ENCODE measurements around the gene KLHL29. TPM values are rescaled to one million over a fixed set of nuclear protein-coding genes. Genes with fewer than 3 reads are reported as not detected.

KLHL29 gene
- total RNA-seq, 2 experiments from 2014 or later = 0.23 to 0.66 TPM

DNA sequence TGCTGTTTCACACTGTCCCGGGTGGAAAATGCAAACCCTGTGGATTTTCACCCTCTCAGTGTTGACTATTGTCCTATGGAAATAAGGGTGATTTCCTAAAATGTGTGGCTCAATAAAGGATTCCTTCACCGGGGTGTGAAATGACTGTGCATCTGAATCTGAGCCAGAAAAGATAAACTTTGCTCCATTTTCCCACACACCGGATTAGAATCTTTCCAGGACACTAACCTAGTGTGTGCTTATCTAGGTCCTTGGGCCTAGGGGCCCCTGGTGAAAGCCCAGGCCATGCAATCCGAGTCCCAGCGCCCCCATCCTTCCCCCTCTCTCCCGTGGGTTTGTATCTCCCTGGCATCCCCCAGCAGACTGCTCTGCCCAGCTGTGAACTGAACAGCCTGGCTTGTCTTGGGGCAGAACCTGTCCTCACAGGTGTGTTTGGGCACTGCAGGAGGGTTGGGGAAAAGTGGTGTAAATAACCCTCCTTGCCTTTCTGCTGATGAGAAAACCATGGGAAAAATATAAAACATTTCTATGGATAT is 17.3 kb downstream of the KLHL29 start:
- Histone ChIP-seq H3K79me2 (ENCODE audit: insufficient read depth, low read depth, low read length) (no peaks in the 10 kb centered on the region), H2AFZ (ENCODE audit: low read length) (no peak overlapping the region), H3K4me1 (ENCODE audit: insufficient read depth, low read length, poor library complexity, severe bottlenecking) (peaks cover 17% of the 10 kb centered on the region), H3K4me2 (ENCODE audit: low read length) (no peak overlapping the region), H3K36me3 (ENCODE audit: insufficient read depth, low read length) (no peaks in the 10 kb centered on the region), H3K27ac (ENCODE audit: low read depth, low read length, poor library complexity, severe bottlenecking) (no peak overlapping the region), H3K9me2 (ENCODE audit: insufficient read depth, low read length) (no peaks in the 10 kb centered on the region), H3K4me3 (ENCODE audit: low read depth, low read length, poor library complexity, severe bottlenecking) (no peak overlapping the region), H4K20me1 (ENCODE audit: insufficient read depth, low read length) (no peaks in the 10 kb centered on the region), H3K9me3 (ENCODE audit: low read length) (no peaks in the 10 kb centered on the region)
- BruUV-seq (replicated peaks) = no TSS peak
- intact Hi-C loops (cut with micrococcal nuclease; ENCODE audit: unreplicated experiment) = no loop called here
- CTCF ChIA-PET (ENCODE audit: unreplicated experiment) = no interaction called here
- DNase-seq (ENCODE audit: low spot score) = no peak
- POLR2A ChIA-PET = no interaction called here
- TF ChIP-seq EZH2phosphoT487 (IDR thresholded peaks at IDR 0.05; ENCODE audit: borderline replicate concordance, low read depth, low read length) = no peak
- TF ChIP-seq, protein P1, sequence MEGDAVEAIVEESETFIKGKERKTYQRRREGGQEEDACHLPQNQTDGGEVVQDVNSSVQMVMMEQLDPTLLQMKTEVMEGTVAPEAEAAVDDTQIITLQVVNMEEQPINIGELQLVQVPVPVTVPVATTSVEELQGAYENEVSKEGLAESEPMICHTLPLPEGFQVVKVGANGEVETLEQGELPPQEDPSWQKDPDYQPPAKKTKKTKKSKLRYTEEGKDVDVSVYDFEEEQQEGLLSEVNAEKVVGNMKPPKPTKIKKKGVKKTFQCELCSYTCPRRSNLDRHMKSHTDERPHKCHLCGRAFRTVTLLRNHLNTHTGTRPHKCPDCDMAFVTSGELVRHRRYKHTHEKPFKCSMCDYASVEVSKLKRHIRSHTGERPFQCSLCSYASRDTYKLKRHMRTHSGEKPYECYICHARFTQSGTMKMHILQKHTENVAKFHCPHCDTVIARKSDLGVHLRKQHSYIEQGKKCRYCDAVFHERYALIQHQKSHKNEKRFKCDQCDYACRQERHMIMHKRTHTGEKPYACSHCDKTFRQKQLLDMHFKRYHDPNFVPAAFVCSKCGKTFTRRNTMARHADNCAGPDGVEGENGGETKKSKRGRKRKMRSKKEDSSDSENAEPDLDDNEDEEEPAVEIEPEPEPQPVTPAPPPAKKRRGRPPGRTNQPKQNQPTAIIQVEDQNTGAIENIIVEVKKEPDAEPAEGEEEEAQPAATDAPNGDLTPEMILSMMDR (conservative IDR thresholded peaks at IDR 0.05; ENCODE audit: low read length) = no peak

DNA sequence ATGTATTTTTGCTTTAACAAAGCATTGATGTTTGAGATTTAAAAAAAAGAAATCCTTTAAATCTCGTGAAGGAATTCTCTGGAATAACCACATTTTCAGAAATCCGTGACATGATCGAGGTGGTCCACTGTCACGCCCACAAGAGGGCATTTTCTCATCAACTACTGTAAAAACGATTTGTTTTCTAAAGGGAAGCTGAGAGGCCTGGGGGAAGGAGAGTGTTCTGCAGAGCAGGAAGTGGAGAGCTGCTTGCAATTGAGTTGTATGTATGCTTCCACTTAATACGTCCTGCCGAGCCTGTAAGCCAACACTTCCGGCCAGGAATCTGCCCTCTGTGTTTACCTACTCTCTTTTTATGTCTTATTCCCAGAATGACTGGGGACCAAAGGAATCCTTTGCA is 19.4 kb downstream of the KLHL29 start:
- DNase-seq (ENCODE audit: low spot score) = peak; percentile 74

DNA sequence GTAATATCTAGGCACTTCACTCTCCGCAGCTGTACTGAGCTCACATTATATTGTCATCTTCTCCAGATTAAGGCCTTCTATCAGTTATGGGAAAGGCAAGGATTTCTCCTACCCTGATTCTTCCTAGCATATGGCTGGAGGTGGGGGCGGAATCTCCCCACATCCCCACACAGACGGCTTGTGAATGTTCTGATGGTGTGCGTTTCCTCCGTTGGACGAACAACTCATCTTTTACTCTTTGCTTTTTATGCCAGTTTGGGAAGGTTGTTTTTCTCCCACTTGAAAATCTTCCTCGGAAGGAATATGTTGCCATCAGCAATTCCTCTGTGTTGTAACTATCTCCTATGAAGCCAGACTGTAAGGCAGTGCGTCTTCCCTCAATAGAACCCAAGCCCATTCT is 24.3 kb downstream of the KLHL29 start:
- Histone ChIP-seq H2AFZ (ENCODE audit: low read length) (no peak overlapping the region), H3K9me3 (ENCODE audit: low read length) (no peaks in the 10 kb centered on the region), H3K9me2 (ENCODE audit: insufficient read depth, low read length) (no peaks in the 10 kb centered on the region), H3K4me2 (ENCODE audit: low read length) (no peak overlapping the region), H3K27ac (ENCODE audit: low read depth, low read length, poor library complexity, severe bottlenecking) (no peak overlapping the region), H4K20me1 (ENCODE audit: insufficient read depth, low read length) (no peaks in the 10 kb centered on the region), H3K4me1 (ENCODE audit: insufficient read depth, low read length, poor library complexity, severe bottlenecking) (peaks cover 9% of the 10 kb centered on the region), H3K36me3 (ENCODE audit: insufficient read depth, low read length) (no peaks in the 10 kb centered on the region), H3K79me2 (ENCODE audit: insufficient read depth, low read depth, low read length) (no peaks in the 10 kb centered on the region), H3K4me3 (ENCODE audit: low read depth, low read length, poor library complexity, severe bottlenecking) (no peak overlapping the region)
- intact Hi-C loops (cut with micrococcal nuclease; ENCODE audit: unreplicated experiment) = no loop called here
- ChIA-PET CTCF (ENCODE audit: unreplicated experiment) (no interaction called here), POLR2A (no interaction called here)
- TF ChIP-seq, protein P1 (conservative IDR thresholded peaks at IDR 0.05; ENCODE audit: low read length) = no peak
- no peak for TF ChIP-seq EZH2phosphoT487 (IDR thresholded peaks at IDR 0.05; ENCODE audit: borderline replicate concordance, low read depth, low read length)
- no TSS peak for BruUV-seq (replicated peaks)
- DNase-seq (ENCODE audit: low spot score) = no peak

More for the DNA sequence above, 19.4 kb downstream of the KLHL29 start:
- no TSS peak for BruUV-seq (replicated peaks)
- Histone ChIP-seq H4K20me1 (ENCODE audit: insufficient read depth, low read length) (no peaks in the 10 kb centered on the region), H2AFZ (ENCODE audit: low read length) (peak overlapping the region; percentile 99), H3K27ac (ENCODE audit: low read depth, low read length, poor library complexity, severe bottlenecking) (no peak overlapping the region), H3K4me1 (ENCODE audit: insufficient read depth, low read length, poor library complexity, severe bottlenecking) (peaks cover 17% of the 10 kb centered on the region), H3K36me3 (ENCODE audit: insufficient read depth, low read length) (no peaks in the 10 kb centered on the region), H3K79me2 (ENCODE audit: insufficient read depth, low read depth, low read length) (no peaks in the 10 kb centered on the region), H3K9me2 (ENCODE audit: insufficient read depth, low read length) (no peaks in the 10 kb centered on the region), H3K4me3 (ENCODE audit: low read depth, low read length, poor library complexity, severe bottlenecking) (peak overlapping the region; percentile 41), H3K4me2 (ENCODE audit: low read length) (peak overlapping the region; percentile 64), H3K9me3 (ENCODE audit: low read length) (no peaks in the 10 kb centered on the region)
- POLR2A ChIA-PET = interaction anchor here (0.6 kb wide), 2 partner anchors 14 to 250 kb away, joined by 3 read pairs; no protein-coding TSS in a partner anchor
- intact Hi-C loops (cut with micrococcal nuclease; ENCODE audit: unreplicated experiment) = no loop called here
- TF ChIP-seq, protein P1 (conservative IDR thresholded peaks at IDR 0.05; ENCODE audit: low read length) = peak; percentile 69
- TF ChIP-seq EZH2phosphoT487 (IDR thresholded peaks at IDR 0.05; ENCODE audit: borderline replicate concordance, low read depth, low read length) = no peak
- CTCF ChIA-PET (ENCODE audit: unreplicated experiment) = interaction anchor here (1.5 kb wide), 1 partner anchor 11 kb away, joined by 4 read pairs; no protein-coding TSS in a partner anchor

Measured in OCI-LY7 (cell line).